AG09319 (cell line): ENCODE data around the gene NPL.

ENCODE experiments used
- DNase-seq: peaks from one replicate; pipeline ENCODE4 v3.0.0-alpha.2; 2010; ENCODE audit warnings: low read depth; ENCODE audit errors: extremely low read depth
- CTCF ChIP-seq: IDR thresholded peaks from 2 replicates; pipeline ENCODE4 v1.5.1; 2011; ENCODE audit warnings: low read depth, mild to moderate bottlenecking, inconsistent platforms, low read length, moderate library complexity

Gene NPL

GRCh38 chr1:182826892-182827291 lies 37.3 kb downstream of the NPL start:
- DNase-seq, result no peak
- TF ChIP-seq CTCF, result no peak

GRCh38 chr1:182829285-182829932 lies 39.8 kb downstream of the NPL start:
- TF ChIP-seq CTCF, result no peak

GRCh38 chr1:182833271-182833670 lies 43.7 kb downstream of the NPL start:
- no peak for TF ChIP-seq CTCF
- no peak for DNase-seq

More at GRCh38 chr1:182829285-182829932, 39.8 kb downstream of the NPL start:
- DNase-seq, result no peak

- no peak for DNase-seq
- no peak for TF ChIP-seq CTCF
These were observed 44.8 kb downstream of the NPL start for GRCh38 chr1:182834326-182834725.

- no peak for TF ChIP-seq CTCF
- no peak for DNase-seq
These were observed 46.2 kb downstream of the NPL start for GRCh38 chr1:182835806-182836205.

GRCh38 chr1:182839209-182840066 lies 49.9 kb downstream of the NPL start, which contains the start of gene DHX9:
TSS of gene DHX9 (plus strand) at chr1:182839347. CDS start at chr1:182842567, 3,220 bp downstream.
- TF ChIP-seq CTCF, result no peak; the same call in none of the 2 replicates
- peak; percentile 65 for DNase-seq
